ENCODE data around the gene IL31RA.
"Not testable (repeated sequence)": the region's sequence is repeated elsewhere in the genome, so short reads cannot be mapped to it uniquely, and the experiment has no call there.

The IL31RA gene

GRCh38 chr5:55850839-55851674, at the start of gene IL31RA:
IL31RA (plus strand) TSS chr5:55851357; CDS start chr5:55851571, 214 bp downstream.
- peak; percentile 23 for DNase-seq (ENCODE audit: low read depth)

GRCh38 chr5:55808814-55809213, 42.3 kb upstream of the IL31RA start:
- not testable (repeated sequence) for DNase-seq (ENCODE audit: low read depth)

GRCh38 chr5:55815939-55816338, 35.2 kb upstream of the IL31RA start:
- DNase-seq (ENCODE audit: low read depth) = not testable (repeated sequence)

- peak; percentile 30 for DNase-seq (ENCODE audit: low read depth)
Observed at GRCh38 chr5:55816342-55816741, 34.8 kb upstream of the IL31RA start.

GRCh38 chr5:55817030-55817429, 34.1 kb upstream of the IL31RA start:
- no peak for DNase-seq (ENCODE audit: low read depth)

GRCh38 chr5:55820488-55820887, 30.7 kb upstream of the IL31RA start:
- DNase-seq (ENCODE audit: low read depth) = no peak

GRCh38 chr5:55821731-55822512, 29.2 kb upstream of the IL31RA start:
- DNase-seq (ENCODE audit: low read depth) = no peak

GRCh38 chr5:55823151-55823796, 27.9 kb upstream of the IL31RA start:
- DNase-seq (ENCODE audit: low read depth) = no peak

- no peak for DNase-seq (ENCODE audit: low read depth)
Observed at GRCh38 chr5:55829956-55830355, 21.2 kb upstream of the IL31RA start.

- no peak for DNase-seq (ENCODE audit: low read depth)
Observed at GRCh38 chr5:55832446-55832845, 18.7 kb upstream of the IL31RA start.

- DNase-seq (ENCODE audit: low read depth) = no peak
Observed at GRCh38 chr5:55836191-55836590, 15.0 kb upstream of the IL31RA start.

- no peak for DNase-seq (ENCODE audit: low read depth)
Observed at GRCh38 chr5:55841976-55842375, 9.2 kb upstream of the IL31RA start.

GRCh38 chr5:55847837-55848236, 3.3 kb upstream of the IL31RA start:
- DNase-seq (ENCODE audit: low read depth) = no peak

- DNase-seq (ENCODE audit: low read depth) = no peak
Observed at GRCh38 chr5:55848783-55849182, 2.4 kb upstream of the IL31RA start.

GRCh38 chr5:55851675-55851979, 470 bp downstream of the IL31RA start:
- no peak for DNase-seq (ENCODE audit: low read depth)

GRCh38 chr5:55852503-55852902, 1.3 kb downstream of the IL31RA start:
- no peak for DNase-seq (ENCODE audit: low read depth)

- no peak for DNase-seq (ENCODE audit: low read depth)
Observed at GRCh38 chr5:55853041-55853670, 2.0 kb downstream of the IL31RA start.

- no peak for DNase-seq (ENCODE audit: low read depth)
Observed at GRCh38 chr5:55853818-55854217, 2.7 kb downstream of the IL31RA start.

GRCh38 chr5:55855509-55855908, 4.4 kb downstream of the IL31RA start:
- DNase-seq (ENCODE audit: low read depth) = no peak

- DNase-seq (ENCODE audit: low read depth) = no peak
Observed at GRCh38 chr5:55856516-55857246, 5.5 kb downstream of the IL31RA start.

GRCh38 chr5:55857247-55857640, 6.1 kb downstream of the IL31RA start:
- no peak for DNase-seq (ENCODE audit: low read depth)

- no peak for DNase-seq (ENCODE audit: low read depth)
Observed at GRCh38 chr5:55858104-55858503, 6.9 kb downstream of the IL31RA start.
